Ammon's horn (tissue), 1 donor: ENCODE data around the gene CEP131.

Source experiments
- DNase-seq: peaks from one replicate; pipeline ENCODE4 v3.0.0-alpha.2; 2016; ENCODE audit warnings: low spot score

The CEP131 gene

GRCh38 chr17:81223762-81224130 lies 981 bp upstream of the CEP131 start:
- no peak for DNase-seq

GRCh38 chr17:81222620-81222905 lies 202 bp downstream of the CEP131 start:
- no peak for DNase-seq

GRCh38 chr17:81221842-81222619 lies 734 bp downstream of the CEP131 start:
- DNase-seq: no peak

- DNase-seq: no peak
These were observed 1.4 kb downstream of the CEP131 start for GRCh38 chr17:81221371-81221841.

GRCh38 chr17:81219476-81220180 lies 3.1 kb downstream of the CEP131 start:
- no peak for DNase-seq

GRCh38 chr17:81218991-81219390 lies 3.8 kb downstream of the CEP131 start:
- no peak for DNase-seq

- DNase-seq: no peak
These were observed 4.3 kb downstream of the CEP131 start for GRCh38 chr17:81218459-81218858.

- DNase-seq: no peak
These were observed 5.3 kb downstream of the CEP131 start for GRCh38 chr17:81217491-81217890.

- no peak for DNase-seq
These were observed 8.8 kb downstream of the CEP131 start for GRCh38 chr17:81213978-81214377.

- no peak for DNase-seq
These were observed 10.4 kb downstream of the CEP131 start for GRCh38 chr17:81212365-81212764.

GRCh38 chr17:81210868-81211267 lies 11.9 kb downstream of the CEP131 start:
- no peak for DNase-seq

GRCh38 chr17:81210466-81210865 lies 12.3 kb downstream of the CEP131 start:
- DNase-seq: no peak

GRCh38 chr17:81209141-81209540 lies 13.6 kb downstream of the CEP131 start:
- DNase-seq: no peak

- no peak for DNase-seq
These were observed 14.1 kb downstream of the CEP131 start for GRCh38 chr17:81208651-81209050.

GRCh38 chr17:81207610-81208581 lies 14.9 kb downstream of the CEP131 start:
- DNase-seq: no peak

- no peak for DNase-seq
These were observed 16.1 kb downstream of the CEP131 start for GRCh38 chr17:81206657-81207056.

GRCh38 chr17:81206166-81206565 lies 16.6 kb downstream of the CEP131 start:
- no peak for DNase-seq

GRCh38 chr17:81204578-81204977 lies 18.2 kb downstream of the CEP131 start:
- DNase-seq: no peak

GRCh38 chr17:81203136-81203535 lies 19.6 kb downstream of the CEP131 start:
- no peak for DNase-seq

- DNase-seq: no peak
These were observed 20.4 kb downstream of the CEP131 start for GRCh38 chr17:81202318-81202717.

- DNase-seq: peak; percentile 80
These were observed 21.8 kb downstream of the CEP131 start for GRCh38 chr17:81200695-81201580.
